Omental fat pad (tissue), 4 donors: ENCODE measurements around the gene YIPF2. TPM values are rescaled to one million over a fixed set of nuclear protein-coding genes. Genes with fewer than 3 reads are reported as not detected.
"Not testable (repeated sequence)": the region's sequence is repeated elsewhere in the genome, so short reads cannot be mapped to it uniquely, and the experiment has no call there.

ENCODE experiments used
- ATAC-seq: fragments of 150-250 bp; one replicate; pipeline ENCODE4 v1.9.1; 2016; ENCODE audit warnings: mild to moderate bottlenecking, moderate library complexity; ENCODE audit not compliant: low FRiP score
- DNase-seq: peaks from one replicate; pipeline ENCODE4 v3.0.0-alpha.2; 2019; ENCODE audit warnings: low spot score
- total RNA-seq, 4 donors: library from RNA; depleted of rRNA; stranded (reverse); fragments of >200 nt; gene quantifications; one replicate each; pipeline ENCODE4 v1.1.0, GENCODE V29; 2016
- TF ChIP-seq, protein P1 (sequence below), 3 donors: fragments of 450-650 bp; IDR thresholded peaks; one replicate each; pipeline ENCODE4 v1.5.1; 2016 to 2017; ENCODE audit warnings: antibody characterized with exemption in 3 of 3, mild to moderate bottlenecking in 3 of 3, moderate library complexity in 2 of 3

YIPF2 gene
- total RNA-seq, 4 donors from 2014 or later = 31.0 to 52.4 (median 39.1) TPM

DNA sequence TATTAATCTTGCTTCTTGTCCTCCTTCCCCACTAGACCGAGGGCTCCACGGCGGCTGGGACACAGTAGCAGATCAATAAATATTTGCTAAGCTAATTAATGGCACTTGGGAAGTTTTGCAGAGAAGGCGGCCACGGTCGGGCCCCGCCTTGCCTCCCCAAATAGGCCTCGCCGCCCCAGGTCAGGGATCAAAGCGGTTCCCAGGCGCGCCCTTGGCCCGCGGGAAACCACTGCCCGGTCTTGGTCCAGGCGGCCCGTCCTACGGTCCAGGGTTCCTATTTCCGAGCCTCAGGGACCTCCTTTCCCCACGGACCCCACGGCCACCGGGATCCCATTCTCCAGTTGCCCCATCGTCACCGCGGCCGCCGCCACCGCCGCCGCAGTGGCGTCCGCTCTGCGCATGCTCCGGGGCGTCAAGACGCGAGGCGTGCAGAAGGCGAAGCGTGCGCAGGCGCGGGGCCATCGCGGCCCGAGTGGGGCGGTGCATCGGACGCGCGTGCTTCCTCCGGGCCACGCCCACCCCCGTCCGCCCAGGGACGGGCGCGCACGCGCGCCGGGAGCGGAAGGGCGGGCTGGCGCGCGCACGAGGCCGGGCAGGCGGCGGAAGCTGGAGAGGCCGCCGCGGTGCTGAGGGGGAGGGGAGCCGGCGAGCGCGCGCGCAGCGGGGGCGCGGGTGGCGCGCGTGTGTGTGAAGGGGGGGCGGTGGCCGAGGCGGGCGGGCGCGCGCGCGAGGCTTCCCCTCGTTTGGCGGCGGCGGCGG, 32.1 kb upstream of the YIPF2 start, which contains the start of gene SMARCA4:
Gene SMARCA4, plus strand, starts transcription at position 717 of the 759 bp plus-strand sequence. CDS start 23,122 bp downstream, outside the sequence.
- TF ChIP-seq, protein P1, sequence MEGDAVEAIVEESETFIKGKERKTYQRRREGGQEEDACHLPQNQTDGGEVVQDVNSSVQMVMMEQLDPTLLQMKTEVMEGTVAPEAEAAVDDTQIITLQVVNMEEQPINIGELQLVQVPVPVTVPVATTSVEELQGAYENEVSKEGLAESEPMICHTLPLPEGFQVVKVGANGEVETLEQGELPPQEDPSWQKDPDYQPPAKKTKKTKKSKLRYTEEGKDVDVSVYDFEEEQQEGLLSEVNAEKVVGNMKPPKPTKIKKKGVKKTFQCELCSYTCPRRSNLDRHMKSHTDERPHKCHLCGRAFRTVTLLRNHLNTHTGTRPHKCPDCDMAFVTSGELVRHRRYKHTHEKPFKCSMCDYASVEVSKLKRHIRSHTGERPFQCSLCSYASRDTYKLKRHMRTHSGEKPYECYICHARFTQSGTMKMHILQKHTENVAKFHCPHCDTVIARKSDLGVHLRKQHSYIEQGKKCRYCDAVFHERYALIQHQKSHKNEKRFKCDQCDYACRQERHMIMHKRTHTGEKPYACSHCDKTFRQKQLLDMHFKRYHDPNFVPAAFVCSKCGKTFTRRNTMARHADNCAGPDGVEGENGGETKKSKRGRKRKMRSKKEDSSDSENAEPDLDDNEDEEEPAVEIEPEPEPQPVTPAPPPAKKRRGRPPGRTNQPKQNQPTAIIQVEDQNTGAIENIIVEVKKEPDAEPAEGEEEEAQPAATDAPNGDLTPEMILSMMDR (IDR thresholded peaks at IDR 0.05) = no peak
- ATAC-seq = peak; percentile 97
- peak; percentile 74 for DNase-seq

DNA sequence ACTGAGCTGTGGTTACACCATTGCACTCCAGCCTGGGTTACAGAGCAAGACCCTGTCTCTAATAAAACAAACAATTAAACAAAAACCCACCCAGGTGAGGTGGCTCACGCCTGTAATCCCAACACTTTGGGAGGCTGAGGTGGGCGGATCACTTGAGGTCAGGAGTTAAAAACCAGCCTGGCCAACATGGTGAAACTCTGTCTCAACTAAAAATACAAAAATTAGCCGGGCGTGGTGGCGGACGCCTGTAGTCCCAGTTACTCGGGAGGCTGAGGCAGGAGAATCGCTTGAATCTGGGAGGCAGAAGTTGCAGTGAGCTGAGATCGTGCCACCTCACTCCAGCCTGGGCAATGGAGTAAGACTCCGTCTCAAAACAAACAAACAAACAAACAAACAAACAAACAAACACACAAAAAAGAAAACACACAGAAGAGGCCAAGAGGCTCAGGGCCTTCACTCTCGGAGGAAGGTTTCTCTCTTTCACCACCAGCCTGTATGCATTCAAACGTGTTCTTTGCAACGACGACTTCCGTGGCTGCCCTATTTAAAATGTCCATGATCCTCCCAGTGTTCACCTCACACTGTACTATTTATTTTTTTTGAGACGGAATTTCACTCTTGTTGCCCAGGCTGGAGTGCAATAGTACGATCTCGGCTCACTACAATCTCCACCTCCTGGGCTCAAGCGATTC, 31.0 kb upstream of the YIPF2 start:
- DNase-seq, ATAC-seq: not testable (repeated sequence)

DNA sequence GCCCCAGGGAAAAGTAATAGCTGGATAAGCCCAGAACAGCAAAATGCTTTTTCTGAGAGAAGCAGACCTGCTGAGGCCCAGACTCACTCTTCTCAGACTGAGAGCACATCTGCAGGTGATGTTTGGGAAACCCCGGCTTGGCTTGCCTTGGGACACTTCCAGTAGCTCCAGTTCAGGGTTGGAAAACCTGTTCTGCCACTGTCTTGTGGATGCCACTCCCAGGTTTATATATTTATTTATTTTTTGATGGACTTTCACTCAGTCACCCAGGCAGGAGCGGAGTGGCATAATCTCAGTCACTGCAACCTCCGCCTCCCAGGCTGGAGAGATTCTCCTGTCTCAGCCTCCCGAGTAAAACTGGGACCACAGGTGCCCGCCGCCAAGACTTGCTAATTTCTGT, 24.4 kb upstream of the YIPF2 start:
- ATAC-seq (no peak), DNase-seq (no peak)
- TF ChIP-seq, protein P1 (IDR thresholded peaks at IDR 0.05) = no peak

DNA sequence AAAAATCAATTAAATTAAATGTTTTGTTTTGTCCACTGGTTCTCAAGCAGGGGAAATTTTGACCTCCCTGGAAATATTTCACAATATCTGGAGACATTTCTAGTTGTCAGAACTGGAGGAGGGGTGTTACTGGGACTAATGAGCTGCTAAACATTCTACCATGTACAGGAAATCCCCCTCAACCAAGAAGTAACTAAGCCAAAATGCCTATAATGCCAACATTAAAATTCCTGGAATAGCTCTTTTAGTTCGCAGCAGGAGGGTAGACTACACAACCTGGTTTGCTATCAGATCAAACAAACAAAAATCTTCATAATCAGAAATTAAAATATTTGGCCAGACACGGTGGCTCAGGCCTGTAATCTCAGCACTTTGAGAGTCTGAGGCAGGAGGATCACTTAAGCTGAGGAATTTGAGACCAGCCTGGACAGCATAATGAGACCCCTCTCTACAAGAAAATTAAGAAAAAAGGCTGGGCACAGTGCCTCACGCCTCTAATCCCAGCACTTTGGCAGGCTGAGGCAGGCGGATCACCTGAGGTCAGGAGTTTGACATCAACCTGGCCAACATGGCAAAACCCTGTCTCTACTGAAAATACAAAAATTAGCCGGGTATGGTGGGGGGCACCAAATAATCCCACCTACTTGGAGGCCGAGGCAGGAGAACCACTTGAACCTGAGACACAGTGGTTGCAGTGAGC, 18.7 kb upstream of the YIPF2 start:
- DNase-seq = no peak
- peak; percentile 81 for ATAC-seq
- TF ChIP-seq, protein P1 (IDR thresholded peaks at IDR 0.05) = no peak

DNA sequence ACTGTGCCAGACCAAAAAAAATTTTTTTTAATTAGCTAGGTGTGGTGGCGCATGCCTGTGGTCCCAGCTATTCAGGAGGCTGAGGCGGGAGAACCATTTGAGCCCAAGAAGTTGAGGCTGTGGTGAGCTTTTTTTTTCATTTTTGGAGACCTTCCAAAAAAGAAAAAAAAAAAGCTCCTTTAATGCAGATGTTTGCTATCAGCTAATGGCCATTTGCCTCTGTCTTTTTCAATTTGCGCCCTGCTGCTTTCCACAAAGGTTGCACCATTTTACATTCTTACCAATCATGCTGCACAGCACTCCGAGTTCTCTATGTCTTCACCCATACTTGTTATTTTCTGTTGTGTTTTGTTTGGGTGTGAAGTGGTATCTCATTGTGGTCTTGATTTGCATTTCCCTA, 16.8 kb upstream of the YIPF2 start:
- ATAC-seq = no peak

DNA sequence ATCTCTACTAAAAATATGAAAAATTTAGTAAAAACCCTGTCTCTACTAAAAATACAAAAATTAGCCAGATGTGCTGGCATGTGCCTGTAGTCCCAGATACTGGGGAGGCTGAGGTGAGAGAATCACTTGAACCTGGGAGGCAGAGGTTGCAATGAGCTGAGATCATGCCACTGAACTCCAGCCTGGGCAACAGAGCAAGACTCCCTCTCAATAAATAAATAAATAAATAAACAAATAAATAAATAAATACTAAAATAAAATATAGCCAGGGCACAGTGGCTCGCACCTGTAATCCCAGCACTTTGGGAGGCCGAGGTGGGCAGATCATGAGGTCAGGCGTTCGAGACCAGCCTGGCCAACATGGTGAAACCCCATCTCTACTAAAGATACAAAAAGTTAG, 15.0 kb upstream of the YIPF2 start:
- not testable (repeated sequence) for DNase-seq, ATAC-seq

More for the DNA sequence above, 16.8 kb upstream of the YIPF2 start:
- DNase-seq = no peak
- TF ChIP-seq, protein P1 (IDR thresholded peaks at IDR 0.05) = no peak

DNA sequence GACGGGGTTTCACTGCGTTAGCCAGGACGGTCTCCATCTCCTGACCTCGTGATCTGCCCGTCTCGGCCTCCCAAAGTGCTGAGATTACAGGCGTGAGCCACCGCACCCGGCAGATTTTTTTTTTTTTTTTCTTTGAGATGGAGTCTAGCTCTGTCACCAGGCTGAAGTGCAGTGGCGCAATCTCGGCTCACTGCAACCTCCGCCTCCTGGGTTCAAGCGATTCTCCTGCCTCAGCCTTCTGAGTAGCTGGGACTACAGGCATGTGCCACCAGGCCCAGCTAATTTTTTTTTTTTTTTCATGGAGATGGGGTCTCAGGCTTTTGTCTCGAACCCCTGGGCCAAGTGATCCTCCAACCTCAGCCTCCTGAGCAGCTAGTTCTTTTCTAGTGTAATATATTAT, 13.2 kb upstream of the YIPF2 start:
- not testable (repeated sequence) for ATAC-seq, DNase-seq

DNA sequence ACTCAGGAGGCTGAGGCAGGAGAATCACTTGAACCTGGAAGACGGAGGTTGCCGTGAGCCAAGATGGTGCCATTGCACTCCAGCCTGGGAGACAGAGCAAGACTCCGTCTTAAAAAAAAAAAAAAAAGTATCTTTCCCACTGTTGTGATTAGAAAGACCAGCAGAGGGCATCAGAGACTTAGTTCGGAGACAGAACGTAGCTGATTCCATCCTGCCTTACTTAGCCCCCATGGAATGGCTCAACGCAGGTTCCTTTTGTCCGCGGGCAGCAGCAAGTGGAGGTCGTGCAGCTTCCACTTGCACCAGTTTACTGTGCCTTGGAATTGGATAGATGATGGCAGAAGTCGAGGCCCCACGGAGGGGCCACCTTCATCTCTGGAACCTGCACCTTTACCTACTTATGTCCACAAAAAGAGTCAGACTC, 8.2 kb upstream of the YIPF2 start:
- DNase-seq = no peak
- TF ChIP-seq, protein P1 (IDR thresholded peaks at IDR 0.05) = no peak
- ATAC-seq = peak; percentile 76
